A375 (cell line): Measurements from ENCODE around the gene ZNF808. TPM values are rescaled to one million over a fixed set of nuclear protein-coding genes. Genes with fewer than 3 reads are reported as not detected.

Experiments used
- small RNA-seq: library from RNA; depleted of rRNA; stranded (forward); fragments of <200 nt; gene quantifications from one replicate; pipeline ENCODE3, GENCODE V24; 2014
- total RNA-seq: library from RNA; depleted of rRNA; stranded (reverse); fragments of >200 nt; shearing (Covaris generic); gene quantifications from 2 replicates; pipeline ENCODE4 v1.2.3, GENCODE V29; 2014; rRNA removed

The ZNF808 gene
- 10.9 TPM in 2 replicates for total RNA-seq

DNA sequence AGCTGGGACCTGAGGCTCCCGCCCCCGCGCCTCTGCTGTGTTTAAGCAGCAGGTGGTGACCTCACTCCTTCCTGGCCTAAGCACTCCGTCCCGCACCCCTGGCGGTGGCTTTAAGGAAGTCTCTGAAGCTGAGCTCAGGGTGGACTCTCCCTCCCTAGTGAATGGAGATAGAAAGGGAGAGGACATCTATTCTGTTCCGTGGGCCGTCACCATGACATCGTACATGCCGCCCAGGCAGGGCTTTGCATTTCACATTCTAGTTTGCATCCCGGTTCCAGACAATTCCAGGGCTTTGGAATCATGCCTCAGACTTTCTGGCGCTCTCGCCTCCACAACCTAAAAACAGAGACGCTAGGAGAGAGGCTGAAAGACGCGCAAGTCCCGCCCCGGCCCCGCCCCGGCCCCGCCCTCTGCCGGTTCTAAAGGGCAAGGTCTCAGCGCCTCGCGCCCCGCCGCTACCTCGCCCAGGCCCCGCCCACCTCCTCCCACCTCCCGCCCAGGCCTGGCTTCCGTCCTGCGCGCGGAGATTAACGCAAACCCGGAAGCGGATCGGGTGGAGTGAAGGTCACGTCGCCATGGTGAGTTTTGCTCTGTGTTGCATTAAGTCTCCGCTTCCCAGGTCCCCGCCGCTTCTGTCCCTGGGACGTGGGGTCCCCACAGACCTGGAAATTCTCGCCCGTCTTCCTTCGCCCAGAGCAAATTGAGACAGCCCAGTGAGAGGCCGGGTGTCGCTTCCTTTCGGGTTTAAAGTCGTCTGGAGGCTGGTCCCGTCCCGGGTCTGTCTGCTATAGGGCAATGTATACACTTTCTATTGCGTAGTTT is at the start of gene ZNF808:
Gene ZNF808 (plus strand): TSS at position 535 of the 822 bp plus-strand sequence. CDS start 15,617 bp downstream, outside the sequence.

DNA sequence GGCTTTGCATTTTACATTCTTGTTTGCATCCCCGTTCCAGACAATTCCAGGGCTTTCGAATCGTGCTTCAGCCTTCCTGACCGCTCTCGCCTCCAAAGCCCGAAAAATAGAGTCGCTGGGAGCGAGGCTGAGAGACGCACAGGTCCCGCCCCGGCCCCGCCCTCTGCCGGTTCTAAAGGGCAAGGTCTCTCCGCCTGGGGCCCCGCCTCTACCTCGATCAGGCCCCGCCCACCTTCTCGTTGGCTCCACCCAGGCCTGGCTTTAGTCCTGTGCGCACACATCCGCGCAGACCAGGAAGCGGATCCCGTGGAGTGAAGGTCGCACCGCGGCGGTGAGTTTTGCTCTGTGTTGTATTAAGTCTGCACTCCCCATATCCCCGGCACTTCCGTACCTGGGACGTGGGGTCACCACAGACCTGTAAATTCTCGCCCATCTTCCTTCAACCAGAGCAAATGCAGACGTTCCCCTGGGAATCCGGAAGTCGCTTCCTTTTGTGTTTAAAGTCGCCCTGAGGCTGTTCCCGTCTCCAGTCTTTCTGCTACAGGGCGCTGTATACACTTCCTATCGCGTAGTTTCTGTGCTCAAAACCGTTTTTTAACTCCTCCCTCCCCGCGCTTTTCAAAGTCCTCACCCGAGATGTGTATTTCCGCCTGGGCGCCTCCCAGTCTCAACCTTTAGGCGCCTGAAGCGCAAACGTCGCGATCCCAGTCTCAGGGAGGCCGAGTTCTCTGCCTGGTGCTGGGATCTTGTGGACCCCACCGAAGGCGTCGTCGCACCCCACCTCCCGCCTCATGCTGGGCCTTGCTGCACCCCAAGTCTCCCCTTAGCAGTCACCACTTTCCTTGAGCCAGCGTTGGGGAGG is 42.8 kb downstream of the ZNF808 start, which contains the start of gene ZNF701:
Gene ZNF701 (plus strand): TSS at position 288 of the 862 bp plus-strand sequence. CDS start 3,861 bp downstream, outside the sequence.

Small RNA genes lying within 50 kb of the gene (small RNA-seq; reads per million reads assigned to genes)
- gene RPL39P34, result not detected

Other genes starting within 250 kb of the ZNF808 start
- gene ZNF480, start 230.5 kb upstream of the ZNF808 start, total RNA-seq, result 5.5 and 6.3 TPM in 2 replicates
- not detected in 2 replicates for gene ZNF610, start 191.4 kb upstream of the ZNF808 start, total RNA-seq
- 12.2 and 19.0 TPM in 2 replicates for gene ZNF880, start 157.7 kb upstream of the ZNF808 start, total RNA-seq
- 9.3 and 15.6 TPM in 2 replicates for gene ZNF528, start 129.8 kb upstream of the ZNF808 start, total RNA-seq
- not detected in 2 replicates for gene ZNF534, start 98.5 kb upstream of the ZNF808 start, total RNA-seq
- 0.53 and 0.98 TPM in 2 replicates for gene ZNF578, start 74.1 kb upstream of the ZNF808 start, total RNA-seq
- gene ZNF701, start 42.6 kb downstream of the ZNF808 start, total RNA-seq, result 5.5 and 6.3 TPM in 2 replicates
- gene ZNF83, start 110.7 kb downstream of the ZNF808 start, total RNA-seq, result 29.2 and 33.8 TPM in 2 replicates
- 4.7 and 7.4 TPM in 2 replicates for gene ZNF611, start 207.4 kb downstream of the ZNF808 start, total RNA-seq